ENCODE data around the gene TIMP2.
"Not testable (repeated sequence)": the region's sequence is repeated elsewhere in the genome, so short reads cannot be mapped to it uniquely, and the experiment has no call there.

Gene TIMP2

DNA sequence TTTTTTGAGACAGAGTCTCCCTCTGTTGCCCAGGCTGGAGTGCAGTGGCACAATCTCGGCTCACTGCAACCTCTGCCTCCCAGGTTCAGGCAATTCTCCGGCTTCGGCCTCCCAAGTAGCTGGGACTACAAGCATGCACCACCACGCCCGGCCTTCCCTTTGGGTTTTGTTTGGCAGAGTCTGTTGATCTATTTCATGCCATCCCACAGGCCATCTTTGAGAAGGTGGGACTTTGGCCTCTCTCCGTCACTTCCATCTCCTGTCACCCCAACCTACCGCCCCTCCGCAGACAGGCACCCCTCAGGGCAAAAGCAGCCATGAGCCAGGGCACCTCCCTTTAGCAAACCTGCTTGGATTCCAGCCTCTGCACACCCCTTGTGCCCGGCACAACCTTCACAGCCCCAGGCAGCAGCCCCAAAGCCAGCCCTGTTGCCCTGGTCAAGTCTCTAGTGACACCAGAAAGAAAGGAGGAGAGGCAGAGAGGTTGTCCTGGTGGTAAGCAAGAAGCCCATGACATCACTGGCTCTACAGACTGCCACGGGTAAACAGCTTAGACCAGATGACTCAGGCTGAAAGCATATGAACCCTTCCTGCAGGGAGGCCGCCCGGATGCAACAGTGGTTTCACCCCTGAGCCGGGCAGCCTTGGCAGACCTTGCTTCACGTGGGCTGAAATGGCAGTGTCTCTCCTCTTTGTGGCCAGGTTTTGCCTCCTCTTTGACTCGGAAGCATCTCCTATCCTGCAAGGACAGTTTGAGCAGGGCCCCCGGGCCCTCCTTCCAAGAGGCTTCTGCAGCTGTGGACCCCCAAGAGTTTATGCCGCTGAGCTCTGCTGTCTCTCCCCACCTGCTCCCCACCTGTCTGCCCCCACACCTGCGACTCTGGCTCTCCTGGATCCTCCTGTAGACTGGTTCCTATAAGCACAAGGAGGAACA is 8.1 kb upstream of the TIMP2 start:
- peak in 1 of 3 experiments; percentile 34 for DNase-seq (ENCODE audit: low read depth in 3 of 3)

DNA sequence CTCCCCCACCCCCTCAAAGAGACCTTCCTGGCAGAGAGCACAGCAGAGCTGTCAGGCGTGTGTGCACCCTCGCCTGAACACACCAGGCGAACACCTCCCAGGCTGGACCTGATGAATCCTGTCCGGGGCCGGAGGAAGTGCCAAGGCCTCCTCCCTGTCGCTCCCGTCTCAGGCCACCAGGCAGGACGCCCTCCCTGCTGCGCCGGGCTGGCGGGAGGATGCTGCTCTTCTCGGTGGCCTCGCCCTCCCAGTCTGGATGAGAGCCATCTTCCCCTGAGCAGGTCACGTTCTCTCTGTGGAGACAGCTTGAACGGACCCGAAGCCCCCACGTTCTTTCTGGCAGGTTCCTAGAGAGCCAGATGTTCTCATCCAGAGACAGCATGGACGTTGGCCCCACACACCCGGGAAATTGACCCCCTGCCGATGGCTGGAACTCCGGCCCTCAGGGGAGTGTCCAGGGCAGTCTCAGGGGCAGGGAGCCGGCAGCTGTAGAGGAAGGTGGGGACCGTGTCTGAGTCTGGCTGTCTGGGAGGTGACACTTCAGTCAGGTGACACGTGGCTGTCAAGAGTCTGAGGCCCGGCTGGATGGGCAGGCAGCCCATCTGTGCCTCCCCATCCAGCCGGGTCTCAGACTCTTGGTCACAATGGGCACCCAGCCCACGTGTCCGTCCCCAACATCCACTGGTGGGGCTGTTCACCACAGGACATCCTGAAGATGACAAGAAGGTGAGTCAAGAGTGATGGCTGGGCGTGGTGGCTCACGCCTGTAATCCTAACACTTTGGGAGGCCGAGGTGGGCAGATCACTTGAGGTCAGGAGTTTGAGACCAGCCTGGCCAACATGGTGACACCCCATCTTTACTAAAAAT is 5.0 kb upstream of the TIMP2 start:
- no peak for DNase-seq (ENCODE audit: low read depth in 3 of 3)

DNA sequence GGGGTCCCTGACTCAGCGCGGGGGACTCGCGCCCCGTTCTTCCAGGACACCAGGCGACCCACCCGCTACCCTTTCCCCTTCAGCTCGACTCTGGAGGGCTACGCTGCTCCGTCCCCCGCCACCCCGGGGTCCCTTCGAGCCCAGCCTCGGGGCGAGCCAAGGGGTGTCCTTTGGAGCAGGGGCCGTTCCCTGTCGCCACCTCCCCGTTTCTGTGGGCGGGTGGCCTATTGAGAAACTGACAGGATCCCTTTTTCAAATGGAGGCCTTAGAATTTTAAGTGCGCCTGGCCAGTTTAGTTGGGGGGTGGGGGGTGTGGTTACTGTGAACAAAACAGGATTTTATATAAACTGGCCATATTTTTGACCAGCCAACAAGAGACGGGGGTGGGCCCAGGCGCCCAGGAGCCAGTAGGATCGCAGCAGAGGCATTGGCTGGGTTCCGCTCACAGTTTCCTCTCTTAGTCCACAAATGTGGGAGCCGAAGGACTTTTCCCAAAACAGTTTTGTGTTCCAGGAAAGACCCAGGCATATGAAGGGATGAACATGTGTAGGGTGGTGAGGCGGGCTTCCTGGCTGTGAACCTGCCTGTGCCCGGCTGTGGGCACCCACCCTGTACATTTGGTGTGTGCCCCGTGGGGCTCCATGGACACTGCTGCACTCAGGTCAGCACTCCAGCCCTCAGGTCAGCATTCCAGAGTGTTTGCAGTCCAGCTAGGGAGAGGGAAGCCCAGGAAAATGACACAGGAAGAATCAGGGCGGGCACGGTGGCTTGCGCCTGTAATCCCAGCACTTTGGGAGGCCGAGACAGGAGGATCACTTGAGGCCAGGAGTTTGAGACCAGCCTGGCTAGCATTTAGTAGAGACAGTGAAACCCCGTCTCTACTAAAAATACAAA is 722 bp upstream of the TIMP2 start:
- no peak for DNase-seq (ENCODE audit: low read depth in 3 of 3)

DNA sequence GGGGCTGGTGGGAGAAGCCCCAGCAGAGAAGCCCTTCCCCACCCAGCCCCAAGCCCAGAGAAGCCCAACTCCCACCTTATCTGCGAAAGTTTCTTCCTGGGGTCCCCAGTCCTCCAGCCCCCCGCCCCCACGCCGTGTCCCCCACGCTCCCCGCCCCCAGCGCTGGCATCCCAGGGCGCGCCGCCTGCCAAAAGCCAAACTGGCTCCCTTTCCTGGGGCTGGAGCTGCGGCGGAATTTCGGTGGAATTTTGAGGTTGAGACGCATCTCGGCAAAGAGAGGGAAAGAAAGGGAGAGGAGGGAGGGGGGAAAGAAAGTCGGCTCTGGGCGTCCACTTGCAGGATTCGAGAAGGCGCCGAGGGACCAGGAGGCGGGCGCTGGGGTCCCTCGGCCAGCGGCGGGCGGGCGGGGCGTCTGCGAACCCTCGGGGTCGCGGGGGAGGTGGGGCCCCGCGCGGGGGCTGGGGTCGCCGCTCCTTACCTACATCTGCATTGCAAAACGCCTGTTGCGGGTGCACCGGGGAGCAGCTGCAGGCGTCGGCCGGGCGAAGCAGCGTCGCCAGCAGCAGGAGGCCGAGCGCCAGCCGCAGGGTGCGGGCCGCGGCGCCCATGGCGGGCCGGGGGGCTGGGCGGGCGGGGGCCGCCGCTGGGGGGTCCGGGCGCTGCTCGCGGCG is 571 bp downstream of the TIMP2 start:
- no peak for DNase-seq (ENCODE audit: low read depth in 3 of 3)

DNA sequence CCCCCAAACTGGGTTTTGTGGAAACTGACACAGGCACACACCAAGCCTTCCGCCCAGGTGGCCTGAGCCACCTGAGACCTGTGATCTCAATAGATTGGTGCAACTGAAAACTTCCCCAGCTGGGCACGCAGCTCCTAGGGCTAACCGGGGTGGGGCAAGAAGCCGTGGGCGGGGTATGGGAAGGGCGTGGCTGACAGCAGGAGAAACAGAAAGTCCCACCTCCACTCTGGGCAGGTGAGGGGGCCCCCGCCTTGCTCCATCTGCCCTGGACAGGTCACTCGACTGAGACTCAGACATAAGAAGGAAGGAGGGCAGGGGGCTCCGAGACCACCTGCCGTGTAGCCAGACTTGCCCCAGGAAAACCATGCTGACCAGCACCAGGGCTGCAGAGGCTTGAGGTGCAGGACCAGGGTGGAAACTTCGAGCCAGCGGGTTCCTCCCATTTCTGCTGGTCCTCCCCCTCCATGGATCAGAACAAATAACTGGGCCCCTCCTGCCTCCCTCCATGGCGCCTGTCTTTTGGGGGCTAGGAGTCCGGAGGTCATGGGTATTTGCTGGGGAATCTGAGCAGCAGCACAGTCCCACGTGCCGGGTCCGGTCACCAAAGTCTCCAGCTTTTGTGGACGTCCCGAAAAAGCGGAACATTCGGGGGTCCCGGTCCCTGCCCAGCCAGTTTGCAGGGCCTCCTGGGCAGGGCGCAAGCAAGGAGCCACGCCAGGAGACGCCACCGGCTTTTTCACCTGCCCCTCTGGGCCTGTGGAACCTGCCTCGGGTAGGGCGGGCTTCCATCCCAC is 1.3 kb downstream of the TIMP2 start:
- DNase-seq (ENCODE audit: low read depth in 3 of 3): peak in 2 of 3 experiments; percentile 9 to 55

DNA sequence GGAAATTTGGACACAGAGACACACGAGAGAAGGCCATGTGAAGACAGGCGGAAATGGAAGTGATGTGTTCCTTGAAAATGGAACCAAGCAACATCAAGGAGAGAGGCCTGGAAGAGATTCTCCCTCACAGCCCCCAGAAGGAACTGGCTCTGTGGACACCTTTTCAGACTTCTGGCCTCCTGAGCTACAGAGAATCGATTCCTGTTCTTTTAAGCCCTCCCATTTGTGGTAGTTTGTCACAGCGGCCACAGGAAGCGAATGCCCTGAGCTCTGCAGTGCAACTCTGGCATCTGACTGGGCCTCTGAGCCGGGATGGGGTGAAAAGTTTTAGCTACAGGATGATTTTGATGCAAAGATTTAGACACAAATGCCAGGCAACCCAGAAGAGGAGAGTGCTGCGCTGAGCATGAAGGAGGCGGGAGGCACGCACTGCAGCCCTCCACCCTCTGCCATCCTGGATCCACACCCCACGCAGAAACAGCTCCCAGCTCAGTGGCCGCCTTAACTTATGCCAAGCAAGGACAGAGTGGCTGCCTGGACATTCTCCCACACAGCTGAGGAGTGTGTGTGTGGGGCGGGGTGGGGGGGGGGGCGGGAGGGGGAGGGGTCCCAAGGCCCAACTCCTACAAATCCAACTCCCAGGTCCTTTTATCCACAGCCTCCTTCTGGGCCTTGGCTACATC is 2.2 kb downstream of the TIMP2 start:
- no peak for DNase-seq (ENCODE audit: low read depth in 3 of 3)

DNA sequence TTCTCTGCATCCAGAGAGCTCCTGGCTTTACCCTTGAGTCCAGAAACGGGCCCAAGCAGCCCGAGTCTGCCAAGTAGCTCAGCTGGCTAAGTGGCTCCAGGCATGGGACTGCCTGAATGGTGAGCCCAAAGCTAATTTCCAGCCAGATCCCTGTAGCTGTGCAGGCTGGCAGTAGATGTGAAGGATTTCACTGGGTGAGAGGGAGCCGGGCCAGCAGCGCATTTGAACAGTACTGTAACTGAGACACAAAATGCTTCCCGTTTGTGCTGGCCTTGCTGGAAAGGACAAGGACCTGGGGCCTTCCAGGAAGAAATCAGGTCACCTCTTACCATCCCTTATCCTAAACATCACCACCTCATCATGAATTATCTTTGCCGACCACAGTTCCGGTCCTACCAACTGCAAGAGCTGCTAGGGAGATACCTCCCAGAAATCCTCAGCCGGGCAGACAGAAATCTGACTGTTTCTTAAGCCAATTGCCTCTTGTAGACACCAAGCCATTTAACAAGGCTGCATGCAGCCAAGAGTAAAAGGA is 3.7 kb downstream of the TIMP2 start:
- no peak for DNase-seq (ENCODE audit: low read depth in 3 of 3)

DNA sequence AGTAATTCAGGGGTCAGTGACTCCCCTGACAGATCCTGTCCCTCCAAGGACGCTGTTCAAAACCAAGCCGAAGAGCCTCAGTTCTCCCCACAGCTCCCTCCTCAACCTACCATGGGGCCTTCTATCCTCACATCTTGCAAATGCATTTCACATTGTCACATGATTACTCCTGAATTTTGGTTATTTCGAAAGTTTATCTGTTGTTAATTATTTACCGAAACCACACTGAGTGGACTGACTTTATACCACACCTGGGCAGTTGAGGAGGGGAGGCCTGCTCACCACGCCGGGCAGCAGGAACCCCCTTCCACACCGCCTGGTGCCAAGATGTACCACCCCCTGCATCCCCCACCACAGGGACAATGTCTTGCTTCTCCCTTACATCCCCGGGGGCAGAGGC is 4.7 kb downstream of the TIMP2 start:
- DNase-seq (ENCODE audit: low read depth in 3 of 3): no peak

DNA sequence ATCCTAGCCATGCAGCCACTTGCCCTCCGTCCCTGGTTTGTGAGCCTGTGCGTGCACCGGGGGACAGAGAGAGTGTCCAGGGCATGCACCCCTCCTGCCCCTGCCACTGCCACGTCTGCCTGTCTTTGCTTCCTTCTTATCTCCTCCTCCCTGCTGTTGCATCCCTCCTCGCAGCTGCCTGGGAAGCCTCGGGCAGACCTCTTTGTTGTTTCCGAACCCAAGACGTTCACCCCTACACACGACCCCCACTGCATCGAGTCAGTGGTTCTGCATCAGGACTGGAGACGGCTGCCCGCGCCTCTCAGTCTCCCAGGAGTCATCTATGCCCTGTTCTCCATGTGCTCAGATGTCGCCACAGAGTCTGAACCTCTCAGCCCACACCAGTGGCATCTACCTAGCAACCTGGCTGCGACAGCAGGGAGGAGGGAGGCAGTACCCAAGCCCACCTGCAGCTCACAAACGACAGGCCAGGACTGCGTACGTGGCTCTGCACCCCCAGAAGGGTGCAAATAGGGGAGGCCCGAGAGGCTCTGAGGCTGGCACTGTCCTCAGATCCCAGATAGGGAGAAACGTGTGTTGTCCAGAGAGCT is 5.2 kb downstream of the TIMP2 start:
- DNase-seq (ENCODE audit: low read depth in 3 of 3): no peak

DNA sequence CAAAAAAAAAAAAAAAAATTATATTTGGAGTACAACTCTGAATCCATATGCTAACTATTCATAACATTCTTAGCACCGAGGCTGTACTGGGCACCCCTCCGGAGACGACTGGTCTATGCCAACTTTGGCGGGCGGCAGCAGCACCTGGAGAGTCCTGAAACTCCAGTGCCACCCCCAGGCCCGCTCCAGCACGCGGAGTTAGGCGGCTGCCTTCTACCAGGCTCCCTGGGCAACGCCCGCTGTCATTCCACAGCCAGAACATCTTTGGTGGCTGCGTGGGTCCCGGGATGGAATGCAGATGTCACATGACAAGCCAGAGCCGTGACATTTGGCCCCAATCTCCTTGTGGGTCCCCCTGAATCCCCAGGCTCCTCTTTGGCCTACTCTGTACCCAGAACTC is 6.2 kb downstream of the TIMP2 start:
- no peak for DNase-seq (ENCODE audit: low read depth in 3 of 3)

DNA sequence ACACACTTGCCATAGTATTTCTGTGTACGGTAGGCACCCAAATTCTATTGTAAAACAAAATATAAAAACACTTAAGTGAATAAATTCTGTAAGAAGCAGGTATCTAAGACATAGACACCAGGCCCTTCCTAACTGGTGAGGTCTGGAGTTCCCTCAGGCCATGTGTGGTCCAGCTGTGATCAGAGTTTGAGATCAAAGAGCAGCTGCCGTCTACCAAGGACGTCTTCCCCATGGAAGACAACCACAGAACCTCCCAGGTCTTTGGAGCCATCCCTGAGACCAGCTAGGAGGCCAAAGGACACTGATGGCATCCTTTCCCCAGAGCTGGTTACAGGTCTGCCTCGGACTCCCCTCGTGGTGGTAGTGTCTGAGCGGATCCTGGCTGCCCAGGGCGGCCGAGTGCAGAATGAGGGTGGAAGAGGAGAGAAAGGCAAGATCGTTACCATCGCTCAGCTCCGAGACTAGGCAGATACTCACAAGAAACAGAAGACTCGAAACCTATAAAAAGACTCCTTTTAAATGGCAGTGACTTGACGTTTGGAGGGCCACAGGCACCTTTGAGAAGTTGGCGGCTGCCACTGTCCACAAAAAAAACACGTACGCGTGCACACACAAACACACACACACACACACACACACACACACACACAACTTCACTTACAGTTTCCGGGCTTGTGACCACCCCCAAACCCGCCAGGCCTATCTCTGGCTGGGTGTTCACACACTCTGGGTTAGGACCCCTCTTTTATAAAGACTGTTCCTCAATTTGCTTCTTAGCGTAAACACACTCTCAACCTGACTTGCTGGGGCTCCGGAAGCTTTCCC is 7.5 kb downstream of the TIMP2 start:
- DNase-seq (ENCODE audit: low read depth in 3 of 3): no peak

DNA sequence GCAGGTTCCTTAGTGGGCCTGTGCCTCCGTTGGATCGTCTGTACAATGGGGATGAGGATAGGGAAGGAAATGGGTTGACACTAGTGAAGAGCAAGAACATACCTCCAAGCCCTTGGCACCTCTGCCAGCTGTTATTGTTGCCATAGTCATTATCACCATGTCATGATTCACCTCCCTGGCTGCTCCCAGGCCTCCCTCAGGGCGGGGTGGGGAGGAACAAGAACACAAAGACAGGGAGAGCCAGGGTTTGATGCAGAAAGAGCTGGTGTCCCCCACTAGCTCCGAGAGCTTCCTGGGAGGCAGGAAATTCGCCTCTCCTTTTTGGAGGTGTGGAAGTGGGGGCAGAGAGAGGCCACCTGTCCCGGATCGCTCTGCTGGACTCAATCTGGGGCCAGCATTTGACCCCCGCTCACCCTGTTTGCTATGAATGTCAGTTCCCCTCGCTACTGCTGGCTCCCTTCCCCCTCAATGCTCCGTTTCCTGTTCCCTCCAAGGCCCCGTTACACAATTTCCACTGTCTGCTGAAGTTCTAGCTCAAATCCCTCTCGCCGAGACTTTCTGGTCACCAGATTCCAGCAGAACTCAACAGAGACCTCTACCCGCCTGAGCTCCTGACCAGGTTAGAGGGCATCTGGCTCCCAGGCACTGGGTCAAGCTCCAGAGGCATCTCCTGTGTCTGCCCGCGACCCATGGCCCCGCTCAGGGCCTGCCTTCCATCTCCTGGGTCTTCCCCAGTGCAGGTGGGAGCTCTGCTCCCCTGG is 9.1 kb downstream of the TIMP2 start:
- DNase-seq (ENCODE audit: low read depth in 3 of 3): no peak

DNA sequence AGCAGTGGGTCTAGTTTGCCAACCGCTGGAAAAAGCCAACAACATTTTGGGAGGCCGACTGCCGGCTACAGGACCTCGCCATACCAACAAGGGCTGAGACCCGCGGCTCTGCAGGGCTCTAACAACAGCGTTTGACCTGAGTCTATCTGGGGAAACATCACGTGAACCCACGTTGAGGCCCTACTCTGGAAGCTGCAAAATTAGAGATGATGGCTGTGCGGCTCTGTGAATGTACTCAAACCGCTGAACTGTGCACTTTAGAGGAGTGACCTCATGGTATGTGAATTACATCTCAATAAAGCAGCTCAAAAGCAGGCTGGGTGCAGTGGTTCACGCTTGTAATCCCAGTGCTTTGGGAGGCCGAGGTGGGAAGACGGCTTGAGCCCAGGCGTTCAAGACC is 12.1 kb downstream of the TIMP2 start:
- DNase-seq (ENCODE audit: low read depth in 3 of 3): no peak

DNA sequence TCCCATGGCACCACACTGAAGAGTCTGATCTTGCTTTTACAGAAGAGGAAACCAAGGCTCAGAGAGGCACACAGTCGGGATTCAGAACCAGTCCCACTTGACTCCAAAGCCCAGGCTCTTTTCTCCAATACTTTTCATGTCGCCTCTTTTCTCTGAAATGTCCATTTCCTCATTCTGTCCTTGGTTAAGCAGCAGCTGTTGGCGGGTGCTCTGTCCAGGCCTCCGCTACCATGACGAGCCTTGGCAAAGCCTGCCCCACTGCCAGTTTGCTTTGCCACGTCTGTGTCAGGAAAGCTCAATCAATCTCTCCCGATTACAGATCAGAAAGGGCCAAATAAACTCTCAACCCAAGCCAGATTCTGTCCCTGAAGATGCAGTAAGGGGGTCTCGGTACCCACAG is 13.1 kb downstream of the TIMP2 start:
- no peak for DNase-seq (ENCODE audit: low read depth in 3 of 3)

DNA sequence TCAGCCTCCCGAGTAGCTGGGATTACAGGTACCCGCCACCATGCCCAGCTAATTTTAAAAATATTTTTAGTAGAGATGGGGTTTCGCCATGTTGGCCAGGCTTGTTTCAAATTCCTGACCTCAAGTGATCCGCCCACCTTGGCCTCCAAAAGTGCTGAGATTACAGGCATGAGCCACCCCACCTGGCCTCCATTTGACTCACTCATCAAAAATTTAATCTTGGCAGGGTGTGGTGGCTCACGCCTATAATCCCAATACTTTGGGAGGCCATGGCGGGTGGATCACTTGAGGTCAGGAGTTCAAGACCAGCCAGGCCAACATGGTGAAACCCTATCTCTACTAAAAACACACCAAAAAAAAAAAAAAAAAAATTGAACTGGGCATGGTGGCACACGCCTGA is 13.6 kb downstream of the TIMP2 start:
- not testable (repeated sequence) for DNase-seq (ENCODE audit: low read depth in 3 of 3)

DNA sequence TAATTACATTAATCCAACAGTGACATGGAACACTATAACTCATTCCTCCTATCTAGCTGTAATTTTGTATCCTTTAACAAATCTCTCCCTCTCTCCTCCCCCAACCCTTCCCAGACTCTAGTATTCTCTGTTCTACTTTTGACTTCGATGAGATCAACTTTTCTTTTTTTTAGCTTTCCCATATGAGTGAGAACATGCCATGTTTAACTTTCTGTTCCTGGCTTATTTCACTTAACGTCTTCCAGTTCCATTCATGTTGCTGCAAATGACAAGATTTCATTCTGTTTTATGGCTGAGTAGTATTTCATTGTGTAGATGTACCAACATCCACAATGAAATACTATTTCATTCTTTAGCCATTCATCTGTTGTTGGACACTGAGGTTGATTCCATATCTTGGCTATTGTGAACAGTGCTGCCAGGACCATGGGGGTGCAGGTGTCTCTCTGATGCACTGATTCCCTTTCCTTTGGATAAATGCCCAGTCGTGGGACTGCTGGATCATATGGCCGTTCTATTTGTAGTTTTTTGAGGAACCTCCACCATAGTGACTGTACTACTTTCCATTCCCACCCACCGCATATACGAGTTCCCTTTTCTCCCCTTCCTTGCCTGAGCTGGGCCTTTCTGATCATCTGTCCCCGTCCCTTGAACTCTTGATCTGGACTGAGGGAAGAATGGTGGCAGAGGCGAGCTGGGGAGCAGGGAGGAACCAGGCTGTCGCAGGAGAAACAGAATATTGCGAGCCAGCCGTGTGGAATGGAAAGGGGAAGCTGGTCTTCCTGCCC is 14.5 kb downstream of the TIMP2 start:
- no peak for DNase-seq (ENCODE audit: low read depth in 3 of 3)

DNA sequence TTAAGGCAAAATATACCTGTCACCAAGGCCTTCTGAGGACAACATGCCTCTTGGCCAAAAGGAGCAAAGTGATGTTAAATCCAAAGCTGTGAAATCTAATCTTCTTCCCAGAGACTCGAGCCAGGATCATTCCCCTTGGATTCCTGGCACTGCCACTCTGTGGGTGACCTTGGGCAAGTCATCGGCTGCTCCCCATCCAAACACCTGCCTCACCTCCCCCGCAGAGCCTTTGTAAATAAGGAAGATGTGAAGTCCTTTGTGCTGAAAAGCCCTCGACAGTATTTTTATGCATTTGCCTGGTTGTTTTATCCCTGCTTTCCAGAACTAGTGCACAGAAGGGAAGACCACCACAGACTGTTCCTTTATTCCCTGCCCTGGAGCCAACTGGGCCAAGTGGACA is 16.8 kb downstream of the TIMP2 start:
- no peak for DNase-seq (ENCODE audit: low read depth in 3 of 3)
